NB4 (cell line): ENCODE data around the gene SLCO2B1.

Experiments used
- CTCF ChIP-seq: IDR thresholded peaks from one replicate; pipeline ENCODE4 v1.5.1; 2012; ENCODE audit warnings: low read depth, low read length
- POLR2A ChIP-seq: IDR thresholded peaks from 2 replicates; pipeline ENCODE4 v1.6.1; 2011; ENCODE audit warnings: mild to moderate bottlenecking; ENCODE audit not compliant: insufficient read length; ENCODE audit errors: extremely low read depth

- TF ChIP-seq POLR2A (no peak), CTCF (no peak)
These were observed 42.4 kb downstream of the SLCO2B1 start for GRCh38 chr11:75193271-75193670.
